ENCODE measurements around the gene RHBG. TPM values are rescaled to one million over a fixed set of nuclear protein-coding genes. Genes with fewer than 3 reads are reported as not detected.

RHBG gene
- total and polyA plus RNA-seq, 4 donors, result 0.25 to 6.4 (median 2.3) TPM

GRCh38 chr1:156402331-156403020 is 33.5 kb downstream of the RHBG start:
- Histone ChIP-seq H3K9ac (ENCODE audit: low read depth in 1 of 2, low read length in 2 of 2) (no peak overlapping the region), H3K27ac (ENCODE audit: low read depth in 1 of 2, low read length in 2 of 2) (no peak overlapping the region), H3K27me3 (ENCODE audit: control insufficient read depth in 4 of 4, insufficient read depth in 4 of 4, low read length in 3 of 4) (peaks cover 0 to 5% (median 0%) of the 10 kb centered on the region in 4 donors), H3K9me3 (ENCODE audit: control insufficient read depth in 4 of 4, low read length in 3 of 4) (no peaks in the 10 kb centered on the region), H3K4me3 (ENCODE audit: low read depth in 1 of 3, low read length in 3 of 3) (no peak overlapping the region), H3K36me3 (ENCODE audit: control insufficient read depth in 4 of 4, insufficient read depth in 3 of 4, low read depth in 1 of 4, low read length in 3 of 4) (no peaks in the 10 kb centered on the region), H3K4me1 (ENCODE audit: control insufficient read depth in 4 of 4, insufficient read depth in 4 of 4, low read length in 3 of 4) (no peaks in the 10 kb centered on the region)
- WGBS, result 51% methylated on average over 8 of the region's 8 CpGs
- no peak for TF ChIP-seq EGR1 (IDR thresholded peaks at IDR 0.05; ENCODE audit: low read depth in 2 of 2)
- no peak for TF ChIP-seq RXRA (IDR thresholded peaks at IDR 0.05)
- TF ChIP-seq MAX (IDR thresholded peaks at IDR 0.05), result no peak
- no peak for TF ChIP-seq FOXA2 (IDR thresholded peaks at IDR 0.05)
- no peak for TF ChIP-seq ATF3 (IDR thresholded peaks at IDR 0.05)
- TF ChIP-seq RAD21 (IDR thresholded peaks at IDR 0.05), result no peak
- no peak for TF ChIP-seq FOXA1 (IDR thresholded peaks at IDR 0.05)
- no peak for TF ChIP-seq SP1 (IDR thresholded peaks at IDR 0.05)
- no peak for TF ChIP-seq ZBTB33 (IDR thresholded peaks at IDR 0.05)
- TF ChIP-seq YY1 (IDR thresholded peaks at IDR 0.05), result no peak
- TF ChIP-seq TAF1 (conservative IDR thresholded peaks at IDR 0.05), result no peak
- no peak for TF ChIP-seq CTCF (IDR thresholded peaks at IDR 0.05; ENCODE audit: low read depth, low read length, missing input control)
- DNase-seq (ENCODE audit: low spot score), result no peak

- Histone ChIP-seq H3K27me3 (ENCODE audit: control insufficient read depth in 4 of 4, insufficient read depth in 4 of 4, low read length in 3 of 4) (peaks cover 0 to 5% (median 0%) of the 10 kb centered on the region in 4 donors), H3K27ac (ENCODE audit: low read depth in 1 of 2, low read length in 2 of 2) (no peak overlapping the region), H3K36me3 (ENCODE audit: control insufficient read depth in 4 of 4, insufficient read depth in 3 of 4, low read depth in 1 of 4, low read length in 3 of 4) (no peaks in the 10 kb centered on the region), H3K9ac (ENCODE audit: low read depth in 1 of 2, low read length in 2 of 2) (no peak overlapping the region), H3K4me3 (ENCODE audit: low read depth in 1 of 3, low read length in 3 of 3) (no peak overlapping the region), H3K4me1 (ENCODE audit: control insufficient read depth in 4 of 4, insufficient read depth in 4 of 4, low read length in 3 of 4) (no peaks in the 10 kb centered on the region), H3K9me3 (ENCODE audit: control insufficient read depth in 4 of 4, low read length in 3 of 4) (no peaks in the 10 kb centered on the region)
- WGBS, result 59% methylated on average over 5 of the region's 5 CpGs
- DNase-seq (ENCODE audit: low spot score), result no peak
- TF ChIP-seq JUND (IDR thresholded peaks at IDR 0.05) (no peak), ATF3 (IDR thresholded peaks at IDR 0.05) (no peak), RAD21 (IDR thresholded peaks at IDR 0.05) (no peak), NR2F2 (IDR thresholded peaks at IDR 0.05) (no peak), HNF4G (IDR thresholded peaks at IDR 0.05) (no peak), REST (IDR thresholded peaks at IDR 0.05) (no peak), YY1 (IDR thresholded peaks at IDR 0.05) (no peak)
Measured at GRCh38 chr1:156405670-156406069, 36.7 kb downstream of the RHBG start.
